NCI-H1105 treated with DMSO at 0.1 percent for 48 hours (cell line): ENCODE results near the gene KDM5B.
A peak's percentile ranks its signal among the peaks of the same experiment; 100 is the strongest.

Experiments used
- DNase-seq: peaks from one replicate; lab custom pipeline; 2025; lab: John Stamatoyannopoulos, UW

KDM5B gene

GRCh38 chr1:202711949-202712635, 96.1 kb downstream of the KDM5B start:
- DNase-seq: no peak

- peak; percentile 75 for DNase-seq
Measured at GRCh38 chr1:202710070-202711045, 97.9 kb downstream of the KDM5B start, which contains the start of gene SYT2. SYT2 (minus strand) TSS chr1:202710454; CDS start chr1:202605772, 104,682 bp downstream.

- no peak for DNase-seq
Measured at GRCh38 chr1:202709276-202710041, 98.8 kb downstream of the KDM5B start.

DNA sequence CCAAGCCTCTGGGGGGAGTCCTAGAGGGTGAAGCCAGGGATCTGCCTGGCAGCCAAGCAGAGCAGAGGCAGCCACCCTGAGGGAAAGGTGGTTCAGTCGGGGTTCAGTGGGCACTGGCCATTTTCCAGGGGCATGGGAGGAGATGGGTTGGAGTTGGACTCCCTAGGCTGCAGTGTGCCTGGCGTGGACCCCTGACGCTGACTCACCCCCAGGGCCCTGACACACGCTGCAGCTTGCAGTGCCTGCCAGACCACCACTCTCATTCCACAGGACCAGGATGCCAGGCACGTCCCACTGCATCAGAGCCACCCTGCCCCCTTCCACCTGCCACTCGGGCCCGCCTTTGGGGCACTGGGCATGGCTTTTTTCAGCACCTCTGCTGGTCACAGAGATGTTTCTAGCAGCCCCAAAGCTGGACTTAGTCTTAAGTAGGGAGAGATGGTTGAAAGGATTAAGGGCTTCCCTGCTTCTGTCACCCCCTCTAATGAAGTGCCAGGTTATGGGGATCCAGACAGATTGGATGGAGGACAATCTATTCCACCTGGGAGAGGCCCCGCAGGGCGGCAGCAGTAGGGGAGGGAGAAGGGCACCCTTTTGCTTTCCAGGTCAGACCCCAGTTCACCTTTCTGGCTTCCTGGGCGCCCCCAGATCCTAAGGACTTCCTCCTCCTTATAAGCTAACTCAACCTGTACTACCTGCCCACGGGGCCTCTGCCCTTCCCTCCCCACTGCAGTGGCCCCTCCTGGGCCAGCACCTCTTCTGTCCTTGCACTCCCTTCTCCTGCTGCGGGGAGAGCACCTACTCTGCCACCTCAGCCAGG, 99.6 kb downstream of the KDM5B start:
- DNase-seq: no peak

DNA sequence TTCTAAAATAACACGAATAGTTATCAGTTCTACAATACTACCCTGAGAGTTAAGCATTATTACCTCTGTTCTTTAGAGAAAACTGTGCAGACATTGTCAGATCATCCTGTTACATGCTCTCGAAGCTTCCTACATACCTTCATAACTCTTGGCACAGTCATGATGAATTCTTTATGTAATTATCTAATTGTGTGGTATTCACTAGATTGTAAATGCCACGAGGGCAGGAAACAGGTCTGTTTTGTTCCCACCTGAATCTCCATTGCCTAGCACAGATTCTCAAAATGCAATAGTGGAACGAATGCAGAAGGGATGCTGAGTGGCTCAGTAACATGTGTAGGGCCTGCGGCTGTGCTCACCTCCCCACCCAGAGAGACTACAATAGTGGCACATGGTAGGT, 101.4 kb downstream of the KDM5B start:
- no peak for DNase-seq

GRCh38 chr1:202704601-202705000, 103.6 kb downstream of the KDM5B start:
- no peak for DNase-seq

GRCh38 chr1:202703191-202703590, 105.0 kb downstream of the KDM5B start:
- DNase-seq: no peak

GRCh38 chr1:202702088-202702487, 106.1 kb downstream of the KDM5B start:
- no peak for DNase-seq

DNA sequence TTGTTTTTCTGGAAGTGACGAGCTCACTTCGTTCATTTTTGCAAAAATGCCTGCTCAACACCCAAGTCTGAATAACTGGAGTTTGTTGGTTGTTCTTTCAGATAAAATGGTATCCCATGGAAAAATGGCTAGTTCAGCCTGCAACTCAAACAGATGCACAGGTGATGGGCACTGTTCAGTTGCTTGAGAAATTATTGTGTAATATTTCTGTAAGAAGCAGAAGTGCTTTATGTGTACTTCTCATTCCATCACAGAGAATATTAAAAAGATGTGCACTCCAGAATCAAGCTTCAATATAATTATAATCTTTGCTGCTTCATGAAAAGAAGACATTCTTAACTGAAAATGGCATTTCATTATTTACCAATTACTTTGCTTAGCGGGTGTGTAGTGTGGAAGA, 107.0 kb downstream of the KDM5B start:
- DNase-seq: no peak

- DNase-seq: no peak
Measured at GRCh38 chr1:202700061-202700460, 108.2 kb downstream of the KDM5B start.

DNA sequence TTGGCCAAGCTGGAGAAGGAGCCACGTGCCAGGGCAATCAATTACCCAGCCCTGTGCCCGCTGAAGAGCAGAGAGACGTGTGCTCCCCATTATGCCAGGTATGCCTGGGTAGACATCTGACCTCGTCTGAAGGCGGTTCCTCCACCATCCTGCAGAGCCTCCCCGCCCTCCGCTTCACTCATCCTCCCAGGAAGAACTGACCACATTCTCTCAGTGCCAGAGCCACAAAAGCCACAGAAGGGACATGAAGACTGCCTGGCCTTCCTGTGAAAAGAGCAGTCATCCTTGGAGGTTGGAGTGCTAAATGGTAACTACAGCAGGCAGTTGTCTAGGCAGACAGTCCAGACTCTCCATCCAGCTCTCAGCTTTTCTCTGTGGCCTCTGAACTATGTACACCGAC, 109.9 kb downstream of the KDM5B start:
- DNase-seq: no peak

- no peak for DNase-seq
Measured at GRCh38 chr1:202697038-202697437, 111.2 kb downstream of the KDM5B start.

DNA sequence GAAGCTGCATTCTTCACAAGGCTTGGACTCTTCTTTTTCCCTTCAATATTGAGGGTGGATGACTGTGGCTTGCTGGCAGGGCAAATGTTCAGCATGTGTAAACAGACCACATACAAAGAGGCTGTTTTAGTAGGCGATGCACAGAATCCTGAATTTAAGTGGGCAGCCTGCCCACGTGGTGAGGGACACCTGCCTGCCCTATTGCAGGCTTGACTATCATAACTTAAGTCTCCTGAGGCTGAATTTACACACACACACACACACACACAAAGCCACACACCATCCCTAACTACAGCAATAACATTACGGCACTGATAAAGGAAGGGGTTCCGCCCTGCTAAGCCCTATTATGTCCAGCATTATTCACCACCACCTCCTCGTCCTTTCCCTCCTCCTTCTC, 113.9 kb downstream of the KDM5B start:
- peak; percentile 42 for DNase-seq

DNA sequence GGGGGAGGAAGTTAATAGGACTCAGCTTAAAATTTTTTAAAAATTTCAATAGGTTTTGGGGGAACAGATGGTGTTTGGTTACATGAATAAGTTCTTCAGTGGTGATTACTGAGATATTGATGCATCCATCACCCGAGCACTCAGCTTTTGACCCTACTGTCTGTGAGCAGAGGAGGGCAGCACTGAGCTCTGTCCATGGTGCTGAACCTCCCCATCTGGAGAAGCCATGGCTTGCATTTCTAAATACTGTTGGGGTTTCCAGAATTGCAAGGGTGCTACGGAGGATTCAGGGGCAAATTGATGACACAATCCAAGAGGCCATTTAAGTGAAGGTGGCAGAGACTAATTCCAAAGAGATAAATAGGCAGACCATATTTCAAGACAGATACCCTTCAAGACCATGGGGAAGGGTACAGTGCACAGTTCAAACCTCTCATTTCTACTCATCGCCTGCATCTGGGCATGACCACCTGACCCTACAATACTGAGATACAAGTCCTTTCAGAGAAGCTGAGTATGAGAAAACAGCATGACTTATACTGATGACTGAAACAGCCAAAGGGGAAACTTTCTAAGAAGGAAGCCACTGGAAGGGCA, 115.2 kb downstream of the KDM5B start:
- DNase-seq: no peak

DNA sequence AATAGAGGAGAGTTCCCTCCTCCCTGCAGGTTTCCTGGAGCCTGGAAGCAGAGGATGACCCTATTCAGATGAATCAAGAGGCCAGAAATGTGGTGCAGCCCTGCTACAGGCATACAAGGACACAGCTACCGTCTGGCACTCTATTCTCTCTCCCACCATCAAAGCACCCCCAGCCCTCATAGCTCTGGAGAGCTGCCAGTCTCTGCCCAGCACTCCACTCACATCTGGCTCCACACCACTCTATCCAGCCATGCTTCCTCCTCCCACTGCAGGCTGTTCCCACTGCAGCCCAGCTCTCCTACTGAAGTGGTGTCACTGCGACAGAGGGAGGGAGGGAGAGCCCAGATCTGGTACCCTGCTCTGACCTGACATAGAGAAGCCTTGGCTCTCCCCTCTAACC, 116.4 kb downstream of the KDM5B start:
- DNase-seq: peak; percentile 61

DNA sequence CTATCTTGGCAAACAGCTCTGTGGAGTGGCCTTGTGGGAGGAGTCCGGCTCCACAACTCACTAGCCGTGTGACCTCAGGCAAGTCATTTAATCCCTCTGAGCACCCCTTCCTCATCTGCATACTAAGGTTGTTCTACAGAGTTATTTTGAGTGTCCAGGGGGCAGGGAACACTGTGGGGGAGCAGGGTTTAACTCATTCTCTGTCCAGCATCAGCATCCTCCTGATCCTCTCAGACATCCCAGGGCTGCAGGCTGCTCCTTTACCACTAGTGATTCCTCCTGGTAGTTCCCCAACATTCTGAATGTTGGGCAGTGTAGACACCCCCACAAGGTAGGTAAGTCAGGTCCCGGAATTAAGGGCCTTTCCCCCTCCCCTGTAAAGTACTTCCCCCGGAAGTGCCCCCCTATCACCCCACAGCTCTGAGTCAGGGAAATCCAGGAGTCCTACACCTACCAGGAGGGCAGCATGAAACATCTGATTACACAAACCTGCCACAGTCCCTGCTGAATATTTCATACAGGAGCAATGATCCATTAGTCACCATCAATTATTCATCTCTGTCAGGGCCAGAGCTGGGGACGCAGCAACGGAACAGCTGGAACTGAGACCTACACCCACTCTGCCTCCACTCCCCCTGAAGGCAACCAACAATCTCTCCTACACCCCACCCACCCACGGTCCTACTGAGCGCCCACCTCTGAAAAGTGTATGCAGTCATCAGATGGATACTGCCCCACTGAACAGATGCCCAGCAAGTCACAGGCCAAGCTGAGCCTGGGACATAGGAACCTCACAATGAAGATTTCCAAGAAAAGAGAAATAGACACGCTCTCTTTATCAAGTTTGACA, 118.5 kb downstream of the KDM5B start:
- no peak for DNase-seq

DNA sequence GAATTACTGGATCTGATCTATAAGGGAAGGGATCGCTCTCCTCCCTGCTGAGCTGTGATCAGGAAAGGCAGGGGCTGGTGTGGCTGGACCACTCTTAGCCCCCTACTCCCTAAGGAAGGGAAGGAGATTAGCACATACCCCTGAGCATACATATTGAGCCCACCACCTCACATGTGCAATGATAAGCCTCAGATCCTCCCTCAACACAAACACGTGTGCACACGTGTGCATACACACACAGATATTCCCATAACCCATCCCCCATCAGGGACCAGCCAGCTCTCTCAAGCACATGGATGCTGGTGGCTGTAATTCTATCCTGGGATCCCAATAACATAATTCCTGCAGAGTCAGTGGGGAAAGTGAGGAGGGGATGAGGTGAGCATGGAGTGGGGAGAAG, 119.1 kb downstream of the KDM5B start:
- no peak for DNase-seq

- DNase-seq: no peak
Measured at GRCh38 chr1:202688401-202688800, 119.8 kb downstream of the KDM5B start.

DNA sequence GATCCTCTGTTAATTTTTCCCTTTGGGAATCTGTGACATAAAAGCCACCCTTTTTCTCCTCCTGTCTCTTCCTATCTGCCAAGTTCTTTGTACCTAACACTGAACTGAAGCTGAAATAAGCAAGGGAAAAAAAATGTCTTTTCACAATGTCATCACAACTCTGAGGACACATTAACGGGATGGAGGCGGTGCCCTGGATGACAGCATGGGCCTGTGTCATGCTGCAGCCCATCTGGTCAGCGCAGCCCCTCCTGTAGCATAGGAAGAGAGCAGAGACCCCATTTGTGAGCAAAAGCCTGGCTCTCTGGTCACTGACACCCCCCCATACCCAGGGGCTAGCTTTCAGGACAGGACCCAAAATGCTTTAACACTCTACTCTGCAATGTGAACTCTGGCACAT, 120.4 kb downstream of the KDM5B start:
- DNase-seq: no peak

- DNase-seq: no peak
Measured at GRCh38 chr1:202687370-202687769, 120.9 kb downstream of the KDM5B start.
